ENCODE results near the gene HK2. TPM values are rescaled to one million over a fixed set of nuclear protein-coding genes. Genes with fewer than 3 reads are reported as not detected.

HK2 gene
- total RNA-seq, 2 donors from 2014 or later: 1.3 to 9.2 TPM

DNA sequence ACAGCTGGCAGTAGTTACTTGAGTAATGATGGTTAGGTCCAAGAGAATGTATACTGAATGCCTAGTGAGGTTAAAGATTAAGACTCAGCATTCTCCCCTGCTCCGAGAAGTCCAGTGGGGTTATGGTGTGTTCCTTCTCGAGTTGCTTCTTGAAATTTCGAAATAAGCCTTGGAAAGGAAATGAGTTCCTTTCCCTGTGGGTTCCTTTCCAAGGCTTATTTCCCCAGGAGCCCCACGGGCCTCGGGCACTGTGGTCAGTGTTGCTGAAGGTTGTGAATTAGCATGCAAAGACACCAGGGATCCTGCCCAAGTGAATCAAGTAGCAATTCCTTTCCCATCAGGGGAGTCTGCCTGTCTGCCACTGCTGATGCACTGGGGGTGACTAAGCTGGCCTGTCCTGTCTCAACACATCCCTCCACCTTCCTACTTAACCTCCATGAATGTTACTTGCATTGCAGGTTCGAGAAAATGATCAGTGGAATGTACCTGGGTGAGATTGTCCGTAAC lies 53.6 kb downstream of the HK2 start:
- Histone ChIP-seq H3K9me3 (no peaks in the 10 kb centered on the region), H3K27ac (no peak overlapping the region), H3K36me3 (replicated peaks in 1 of 2; ENCODE audit: insufficient read depth in 1 of 2, low read depth in 2 of 2) (peaks cover 0 to 9% of the 10 kb centered on the region in 2 donors), H3K27me3 (no peaks in the 10 kb centered on the region), H3K4me1 (no peaks in the 10 kb centered on the region), H3K4me3 (no peak overlapping the region)
- WGBS, 2 donors: 64 to 72% methylated on average over 7 of the region's 7 CpGs
- TF ChIP-seq CTCF (IDR thresholded peaks at IDR 0.05): no peak
- no peak for TF ChIP-seq POLR2A (IDR thresholded peaks at IDR 0.05)
- ATAC-seq (no peak), DNase-seq (no peak)
- intact Hi-C loops (cut with DNase I): no loop called here

DNA sequence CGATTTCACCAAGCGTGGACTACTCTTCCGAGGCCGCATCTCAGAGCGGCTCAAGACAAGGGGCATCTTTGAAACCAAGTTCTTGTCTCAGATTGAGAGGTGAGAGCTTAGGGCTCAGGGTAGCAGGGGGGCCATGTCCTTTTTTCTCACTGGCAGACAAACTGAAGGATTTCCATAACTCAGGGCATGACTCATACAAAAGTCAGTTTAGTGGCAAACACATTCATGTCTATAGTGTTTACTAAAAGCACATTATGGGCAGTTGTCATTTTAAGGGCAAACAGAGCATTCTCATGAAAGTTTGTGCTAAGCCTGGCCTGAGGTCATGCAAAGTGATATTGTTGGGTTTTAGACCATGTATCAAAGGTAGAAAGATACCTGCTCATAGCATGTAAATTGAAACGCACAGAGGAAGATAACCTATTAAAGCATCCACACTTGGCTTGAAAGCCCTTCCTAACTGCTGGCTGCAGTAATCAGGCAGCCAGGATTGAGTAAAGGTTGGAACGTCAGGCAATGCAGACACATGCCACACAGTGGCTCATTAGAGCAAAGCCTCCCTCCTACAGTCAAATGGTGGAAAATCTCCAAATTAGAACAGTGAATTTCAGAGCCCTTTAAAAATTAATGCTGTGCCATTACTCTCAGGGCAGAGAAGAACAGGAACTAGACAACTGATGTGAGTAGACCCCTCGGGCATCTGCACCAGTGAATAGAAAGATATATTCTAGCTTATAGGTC lies 54.2 kb downstream of the HK2 start:
- Histone ChIP-seq H3K27ac (no peak overlapping the region), H3K27me3 (no peaks in the 10 kb centered on the region), H3K9me3 (no peaks in the 10 kb centered on the region), H3K4me1 (no peaks in the 10 kb centered on the region), H3K36me3 (replicated peaks in 1 of 2; ENCODE audit: insufficient read depth in 1 of 2, low read depth in 2 of 2) (peaks cover 0 to 9% of the 10 kb centered on the region in 2 donors), H3K4me3 (no peak overlapping the region)
- TF ChIP-seq POLR2A (IDR thresholded peaks at IDR 0.05) (no peak), CTCF (IDR thresholded peaks at IDR 0.05) (no peak)
- 88 to 92% methylated on average over 8 of the region's 8 CpGs for WGBS, 2 donors
- DNase-seq (no peak), ATAC-seq (no peak)
- intact Hi-C loops (cut with DNase I): no loop called here

DNA sequence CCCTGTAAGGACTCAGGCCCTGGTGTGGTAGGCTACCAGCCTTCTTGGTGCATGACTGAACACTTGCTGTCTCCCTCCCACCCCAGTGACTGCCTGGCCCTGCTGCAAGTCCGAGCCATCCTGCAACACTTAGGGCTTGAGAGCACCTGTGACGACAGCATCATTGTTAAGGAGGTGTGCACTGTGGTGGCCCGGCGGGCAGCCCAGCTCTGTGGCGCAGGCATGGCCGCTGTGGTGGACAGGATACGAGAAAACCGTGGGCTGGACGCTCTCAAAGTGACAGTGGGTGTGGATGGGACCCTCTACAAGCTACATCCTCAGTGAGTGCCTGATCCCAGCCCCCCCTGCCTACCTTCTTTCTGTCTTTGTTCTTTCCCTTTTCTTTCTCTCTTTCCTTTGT lies 55.2 kb downstream of the HK2 start:
- Histone ChIP-seq H3K4me3 (no peak overlapping the region), H3K27me3 (no peaks in the 10 kb centered on the region), H3K4me1 (no peaks in the 10 kb centered on the region), H3K36me3 (replicated peaks in 1 of 2; ENCODE audit: insufficient read depth in 1 of 2, low read depth in 2 of 2) (peaks cover 0 to 9% of the 10 kb centered on the region in 2 donors), H3K27ac (no peak overlapping the region), H3K9me3 (no peaks in the 10 kb centered on the region)
- WGBS, 2 donors: 96 to 100% methylated on average over 3 to 9 of the region's 9 CpGs
- TF ChIP-seq CTCF (IDR thresholded peaks at IDR 0.05): no peak
- no peak for DNase-seq
- intact Hi-C loops (cut with DNase I): no loop called here
- ATAC-seq: no peak

DNA sequence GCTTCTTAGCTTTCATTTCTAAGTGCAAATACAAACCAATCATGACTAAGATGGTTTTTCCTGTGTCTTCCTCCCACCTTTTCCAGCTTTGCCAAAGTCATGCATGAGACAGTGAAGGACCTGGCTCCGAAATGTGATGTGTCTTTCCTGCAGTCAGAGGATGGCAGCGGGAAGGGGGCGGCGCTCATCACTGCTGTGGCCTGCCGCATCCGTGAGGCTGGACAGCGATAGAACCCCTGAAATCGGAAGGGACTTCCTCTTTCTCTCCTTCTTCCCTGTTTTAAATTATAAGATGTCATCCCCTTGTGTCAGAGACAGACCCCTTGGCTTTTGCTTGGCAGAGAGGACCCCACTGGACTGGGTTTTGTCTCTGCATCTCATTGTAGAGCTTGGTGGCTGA lies 56.8 kb downstream of the HK2 start:
- TF ChIP-seq CTCF (IDR thresholded peaks at IDR 0.05): no peak
- no peak for TF ChIP-seq POLR2A (IDR thresholded peaks at IDR 0.05)
- intact Hi-C loops (cut with DNase I): no loop called here
- H3K27me3 ChIP-seq: no peaks in the 10 kb centered on the region
- DNase-seq: no peak
- no peak overlapping the region for H3K4me3 ChIP-seq
- no peaks in the 10 kb centered on the region for H3K4me1 ChIP-seq
- peaks cover 0 to 9% of the 10 kb centered on the region in 2 donors for H3K36me3 ChIP-seq (replicated peaks in 1 of 2; ENCODE audit: insufficient read depth in 1 of 2, low read depth in 2 of 2)
- H3K9me3 ChIP-seq: no peaks in the 10 kb centered on the region
- ATAC-seq: no peak
- WGBS, 2 donors: 80 to 95% methylated on average over 8 of the region's 8 CpGs
- H3K27ac ChIP-seq: no peak overlapping the region
